ENCODE measurements around the gene CEP41.

The CEP41 gene

DNA sequence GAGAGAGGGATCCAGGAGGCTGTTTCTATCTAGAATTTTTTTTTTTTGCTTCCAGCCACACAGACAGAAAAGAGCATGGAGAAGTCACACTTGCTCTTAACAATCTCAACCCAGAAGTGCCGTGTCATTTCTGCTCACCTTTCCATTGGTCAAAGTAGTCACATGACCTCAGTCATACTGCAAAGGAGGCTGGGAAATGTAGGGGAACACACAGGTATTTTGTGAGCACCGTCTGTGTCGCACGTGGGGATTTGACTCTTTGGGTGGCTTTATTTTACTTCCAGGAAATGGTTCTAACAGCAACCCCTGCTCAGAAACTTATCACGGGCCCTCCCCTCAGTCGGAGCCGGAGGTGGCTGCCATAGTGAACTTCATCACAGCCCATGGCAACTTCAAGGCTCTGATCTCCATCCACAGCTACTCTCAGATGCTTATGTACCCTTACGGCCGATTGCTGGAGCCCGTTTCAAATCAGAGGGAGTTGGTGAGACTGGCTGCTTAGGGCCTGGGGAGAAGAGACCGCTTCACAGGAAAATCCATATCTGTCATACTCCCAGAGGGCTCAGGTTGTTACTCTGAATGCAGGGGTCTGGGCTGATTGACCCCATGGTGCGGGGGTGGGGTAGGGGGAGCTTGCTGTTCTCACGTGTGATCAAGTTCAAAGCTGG is 73.6 kb downstream of the CEP41 start:
- DNase-seq = no peak

GRCh38 chr7:130366564-130366963 is 74.3 kb downstream of the CEP41 start:
- DNase-seq = no peak

GRCh38 chr7:130365511-130366441 is 75.0 kb downstream of the CEP41 start:
- DNase-seq = peak; percentile 35

DNA sequence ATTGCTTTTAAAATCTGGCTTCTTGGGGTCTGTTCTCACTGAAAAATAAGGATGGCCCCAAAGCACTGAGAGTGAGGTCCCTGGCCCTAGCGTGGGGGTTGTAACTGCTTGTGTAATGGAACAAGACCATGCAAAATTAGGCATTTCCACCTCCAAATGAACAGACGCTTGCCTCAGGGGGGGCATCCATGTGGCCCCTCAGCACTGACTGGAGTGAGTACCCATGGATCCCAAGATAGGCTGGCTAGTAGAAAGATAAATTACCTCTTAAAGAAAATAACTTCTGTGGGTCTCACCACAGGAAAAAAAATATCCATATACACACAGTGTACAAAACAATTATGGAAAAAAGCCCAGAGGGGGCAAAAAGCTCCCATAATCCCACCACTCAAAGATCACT is 75.7 kb downstream of the CEP41 start:
- DNase-seq = no peak

GRCh38 chr7:130364451-130364850 is 76.4 kb downstream of the CEP41 start:
- DNase-seq = no peak

DNA sequence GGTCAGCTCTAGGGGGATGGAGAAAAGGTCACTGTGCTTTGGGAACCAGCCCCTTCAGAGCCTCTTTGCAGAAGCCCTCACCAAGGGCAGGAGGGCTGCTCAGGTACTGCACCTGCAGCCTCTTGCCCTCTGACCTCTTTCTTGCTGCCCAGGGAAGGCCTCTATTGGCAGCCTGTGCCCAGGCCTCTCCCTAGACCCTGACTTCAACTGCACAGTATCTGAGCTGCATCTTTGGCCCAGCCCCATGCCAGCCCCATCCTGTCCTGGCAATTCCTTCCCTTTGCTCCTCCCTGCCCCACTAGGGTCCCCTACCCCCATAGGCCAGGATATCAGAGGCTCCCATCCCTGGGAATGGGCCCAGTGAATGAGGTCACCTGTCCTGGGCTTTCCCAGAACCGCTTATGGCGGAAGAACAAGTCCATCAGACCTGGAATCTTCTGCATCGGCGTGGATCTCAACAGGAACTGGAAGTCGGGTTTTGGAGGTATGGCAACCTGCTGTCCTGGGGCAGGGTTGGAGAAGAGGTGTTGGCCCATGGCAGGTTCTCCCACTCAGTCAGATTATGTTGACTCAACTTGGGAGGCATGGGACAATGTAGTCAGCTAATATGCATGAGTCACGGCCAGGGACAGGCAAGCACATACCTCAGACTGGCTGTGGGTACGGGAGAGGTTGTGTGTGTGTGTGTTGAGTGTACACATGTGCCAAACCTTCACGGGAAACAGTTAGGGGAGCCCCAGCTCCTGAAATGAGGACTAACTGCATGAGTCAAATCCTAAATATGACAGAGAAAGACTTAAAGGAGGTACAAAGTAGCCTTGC is 77.6 kb downstream of the CEP41 start:
- DNase-seq = peak; percentile 74

GRCh38 chr7:130362251-130362816 is 78.5 kb downstream of the CEP41 start:
- DNase-seq = no peak

DNA sequence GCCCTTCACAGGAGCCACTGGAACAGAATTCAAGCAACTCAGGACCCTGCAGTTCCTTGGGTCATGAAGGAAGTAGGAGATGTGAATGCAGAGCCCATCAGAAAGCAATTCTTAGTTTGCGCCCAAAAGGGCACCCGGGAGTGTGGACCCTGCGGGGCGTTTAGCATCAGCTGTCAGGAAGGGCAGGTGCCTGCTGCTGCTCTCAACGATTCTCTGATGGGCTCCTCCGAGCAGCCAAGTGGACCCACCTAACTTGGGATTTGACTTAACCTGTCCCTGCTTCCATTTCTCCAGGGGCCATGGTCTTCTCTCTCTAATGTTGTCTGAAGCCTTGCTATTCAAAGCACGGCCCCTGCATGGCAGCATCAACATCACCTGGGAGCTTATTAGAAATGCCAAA is 79.1 kb downstream of the CEP41 start:
- no peak for DNase-seq

DNA sequence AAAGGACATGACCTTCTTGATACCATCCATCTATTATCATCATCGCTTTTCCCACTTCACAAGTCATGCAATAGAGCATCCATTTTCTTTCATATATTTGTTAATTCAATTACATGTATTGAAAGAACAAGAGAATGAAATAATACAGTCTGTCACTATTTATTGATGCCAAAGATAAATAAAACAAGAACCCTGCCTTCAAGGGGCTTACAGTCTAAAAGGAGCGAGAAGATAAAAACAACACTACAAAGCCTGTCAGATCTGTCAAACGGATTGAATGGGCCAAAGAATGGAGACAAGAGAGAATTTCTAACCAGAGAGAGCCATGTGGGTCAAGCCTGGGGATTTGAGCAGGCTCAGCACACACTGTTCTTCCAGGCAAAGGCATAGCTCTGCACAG is 80.3 kb downstream of the CEP41 start:
- DNase-seq = no peak

DNA sequence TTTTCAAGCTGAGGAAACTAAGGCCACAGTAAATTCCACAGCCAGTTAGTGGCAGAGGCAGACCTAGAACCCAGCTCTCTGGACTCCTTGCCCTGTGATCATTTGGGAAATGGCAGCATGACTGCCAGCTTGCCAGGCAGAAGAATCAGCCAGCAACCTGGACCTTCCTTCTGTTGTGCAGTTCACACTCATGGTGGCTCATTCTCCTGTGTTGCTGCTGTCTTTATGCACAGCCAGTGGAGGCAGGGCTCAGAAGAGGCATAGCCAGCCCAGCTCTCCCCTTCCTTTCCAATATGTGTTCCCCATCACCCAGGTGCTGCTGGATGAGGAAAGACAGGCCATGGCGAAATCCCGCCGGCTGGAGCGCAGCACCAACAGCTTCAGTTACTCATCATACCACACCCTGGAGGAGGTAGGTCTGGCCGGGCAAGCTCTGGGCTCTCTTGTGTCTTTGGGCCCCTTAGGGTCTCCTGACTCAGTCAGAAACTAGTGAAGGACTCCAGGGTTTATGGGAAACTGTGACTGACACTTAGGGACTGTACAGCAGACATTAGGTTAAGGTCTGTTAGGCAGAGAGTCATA is 81.4 kb downstream of the CEP41 start:
- no peak for DNase-seq

DNA sequence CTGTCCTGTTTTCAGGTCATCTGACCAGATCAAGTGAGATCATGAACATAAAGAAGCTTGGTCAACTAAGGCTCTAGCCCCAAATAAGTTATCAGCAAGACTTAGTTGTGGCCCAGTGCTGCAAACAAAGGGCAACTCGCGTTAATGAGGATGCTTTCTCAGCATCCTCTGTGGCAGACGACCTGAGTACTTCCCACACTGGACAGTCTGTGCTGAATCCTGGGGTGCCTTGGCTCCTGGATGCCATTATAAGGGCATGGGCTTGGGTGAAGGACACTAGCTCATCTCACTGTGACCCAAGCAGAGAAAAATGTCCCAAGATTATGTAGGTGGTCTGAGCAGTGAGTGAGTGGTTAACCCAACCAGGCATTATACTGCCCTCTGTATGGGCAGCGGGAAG is 82.3 kb downstream of the CEP41 start:
- no peak for DNase-seq

GRCh38 chr7:130356876-130357611 is 83.8 kb downstream of the CEP41 start:
- DNase-seq = no peak

GRCh38 chr7:130356121-130356875 is 84.5 kb downstream of the CEP41 start:
- DNase-seq = no peak

- DNase-seq = no peak
These were observed 87.6 kb downstream of the CEP41 start for GRCh38 chr7:130353196-130353595.

GRCh38 chr7:130352194-130353074 is 88.4 kb downstream of the CEP41 start:
- no peak for DNase-seq

DNA sequence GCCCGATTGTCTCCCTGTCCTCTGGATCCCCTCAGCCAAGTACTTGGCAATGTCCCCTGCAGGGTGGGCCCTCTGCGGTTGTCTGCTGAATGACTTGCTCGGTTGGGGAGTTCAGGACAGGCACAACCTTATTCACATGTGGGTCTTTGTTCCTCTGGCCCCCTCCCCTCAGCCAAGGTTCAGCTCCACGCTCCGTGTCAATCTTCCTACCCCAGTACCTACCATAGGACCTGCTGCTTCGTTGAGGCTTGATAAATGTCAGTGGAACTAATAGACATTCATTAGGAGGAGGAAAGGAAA is 89.1 kb downstream of the CEP41 start:
- no peak for DNase-seq

DNA sequence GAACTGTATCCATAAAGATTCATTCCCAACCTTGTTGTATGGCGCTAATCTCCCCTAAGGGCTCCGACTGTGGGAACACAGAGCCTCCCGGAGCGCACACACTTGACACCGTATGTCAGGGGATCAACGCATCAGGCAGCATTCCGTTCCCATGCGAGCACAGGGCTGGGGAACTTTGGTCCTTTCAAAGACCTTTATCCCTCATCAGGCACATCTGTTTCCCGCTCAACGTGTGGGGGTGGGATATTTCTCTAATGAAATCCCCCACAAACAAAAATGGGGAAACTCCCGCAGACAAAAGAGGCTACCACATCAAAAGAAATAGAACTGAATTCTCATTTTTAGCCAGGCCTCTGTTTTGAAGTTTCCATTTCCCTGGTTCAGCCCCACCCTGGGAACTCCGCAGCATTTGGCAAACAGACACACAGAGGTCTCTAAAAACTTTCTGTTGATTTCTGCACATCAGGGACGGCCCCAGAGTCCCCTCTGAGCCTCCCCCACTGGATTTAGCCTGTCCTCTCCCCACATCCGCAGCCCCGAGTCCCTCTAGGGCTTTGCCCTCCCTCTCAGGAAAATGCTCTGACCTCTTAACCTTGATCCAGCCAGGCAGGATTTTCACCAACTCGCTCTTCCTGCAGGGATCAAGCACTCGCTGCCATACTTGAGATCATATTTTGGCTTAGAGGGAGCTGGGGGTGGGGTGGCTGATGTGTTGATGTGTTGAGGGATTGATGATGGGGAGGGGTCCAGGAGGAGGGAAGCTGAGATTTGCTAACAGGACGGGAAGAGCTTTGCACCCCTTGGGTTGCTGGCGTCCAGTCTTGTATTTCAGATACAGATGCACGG is 89.6 kb downstream of the CEP41 start:
- DNase-seq = peak; percentile 24

DNA sequence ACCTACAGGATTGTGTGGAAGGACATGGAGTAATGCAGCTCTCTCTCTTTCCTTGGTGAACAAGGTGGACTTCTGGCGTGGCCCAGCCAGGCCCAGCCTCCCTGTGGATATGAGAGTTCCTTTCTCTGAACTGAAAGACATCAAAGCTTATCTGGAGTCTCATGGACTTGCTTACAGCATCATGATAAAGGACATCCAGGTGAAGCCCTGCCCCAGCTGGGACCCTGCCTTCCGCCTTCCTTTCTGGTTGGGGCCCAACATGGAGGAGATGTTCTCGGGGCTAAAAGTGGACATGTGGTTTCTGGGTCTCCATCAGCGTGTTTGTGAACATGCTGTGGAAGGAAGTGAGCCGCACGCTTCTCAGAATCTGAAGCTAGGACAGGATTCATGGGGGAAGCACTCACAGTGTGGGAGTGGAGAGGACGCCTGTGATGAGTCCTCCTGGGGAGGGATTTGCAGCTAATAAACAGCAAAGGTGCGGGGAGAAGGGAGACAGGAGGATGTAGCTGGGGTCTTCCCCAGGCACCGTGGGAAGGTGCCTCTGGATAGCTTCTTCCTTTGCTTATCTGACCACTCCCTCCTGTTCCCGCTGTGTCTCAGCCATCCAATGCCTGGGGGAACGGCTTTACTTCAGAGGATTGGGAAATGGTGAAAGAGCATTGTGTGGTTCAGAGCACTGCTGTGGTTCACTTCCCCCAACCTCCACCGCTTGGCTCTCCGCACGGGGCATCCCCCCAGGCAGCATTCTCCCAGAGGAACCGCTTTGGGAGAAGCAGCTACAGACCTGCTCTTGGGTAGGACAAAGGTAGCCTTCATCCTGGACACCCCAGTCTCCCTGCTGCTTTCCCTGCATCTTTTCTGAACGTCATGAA is 90.7 kb downstream of the CEP41 start:
- no peak for DNase-seq

All from stimulated activated CD4-positive, alpha-beta T cell treated with anti-CD3 and anti-CD28 coated beads, Interleukin-15, amount 100 ng/mL, for 24 hours (primary cell).